Astrocyte (in vitro differentiated cells and primary cell): ENCODE measurements around the gene COL5A3. TPM values are rescaled to one million over a fixed set of nuclear protein-coding genes. Genes with fewer than 3 reads are reported as not detected.

Experiments
- DNase-seq: peaks from one replicate; pipeline ENCODE4 v3.0.0-alpha.2; 2010; ENCODE audit warnings: low read depth
- FAIRE-seq: peaks from 2 replicates; lab custom pipeline; 2011; peaks lifted over from hg19 to GRCh38; lab: Jason Lieb, UNC
- H2AFZ ChIP-seq: 2 replicates; pipeline ENCODE4 v1.6.0; 2012; ENCODE audit warnings: low read depth, low read length, inconsistent platforms
- H3K27ac ChIP-seq: 2 replicates; pipeline ENCODE4 v1.5.1; 2011; ENCODE audit warnings: low read depth, low read length, inconsistent platforms
- H3K27me3 ChIP-seq: 2 replicates; pipeline ENCODE4 v1.6.0; 2011; ENCODE audit warnings: low read length, inconsistent platforms; ENCODE audit not compliant: insufficient read depth
- H3K36me3 ChIP-seq: 2 replicates; pipeline ENCODE4 v1.5.1; 2011; ENCODE audit warnings: low read length, inconsistent platforms; ENCODE audit not compliant: insufficient read depth
- H3K4me1 ChIP-seq: 2 replicates; pipeline ENCODE4 v1.5.1; 2011; ENCODE audit warnings: low read length, inconsistent platforms; ENCODE audit not compliant: insufficient read depth
- H3K4me2 ChIP-seq: 2 replicates; pipeline ENCODE4 v1.6.0; 2012; ENCODE audit warnings: low read length, inconsistent platforms
- H3K4me3 ChIP-seq: 2 replicates; pipeline ENCODE4 v1.5.1; 2011; ENCODE audit warnings: low read depth, mild to moderate bottlenecking, low read length, inconsistent platforms; ENCODE audit not compliant: insufficient read depth
- H3K79me2 ChIP-seq: 2 replicates; pipeline ENCODE4 v1.6.0; 2012; ENCODE audit warnings: mild to moderate bottlenecking, low read length, inconsistent platforms; ENCODE audit not compliant: insufficient read depth
- H3K9ac ChIP-seq: 2 replicates; pipeline ENCODE4 v1.6.0; 2012; ENCODE audit warnings: mild to moderate bottlenecking, low read length, inconsistent platforms
- H3K9me3 ChIP-seq: 2 replicates; pipeline ENCODE4 v1.5.1; 2012; ENCODE audit warnings: low read depth, mild to moderate bottlenecking, low read length, inconsistent platforms; ENCODE audit not compliant: insufficient read depth
- H4K20me1 ChIP-seq: 2 replicates; pipeline ENCODE4 v1.6.0; 2012; ENCODE audit warnings: low read length, inconsistent platforms; ENCODE audit not compliant: insufficient read depth
- H3K27ac Mint-ChIP-seq: one replicate; pipeline ENCODE4 v1.8.0; 2021; ENCODE audit warnings: mild to moderate bottlenecking, mixed read lengths; ENCODE audit not compliant: unreplicated experiment
- H3K27me3 Mint-ChIP-seq: one replicate; pipeline ENCODE4 v1.8.0; 2021; ENCODE audit warnings: low read depth, mixed read lengths; ENCODE audit not compliant: unreplicated experiment
- H3K36me3 Mint-ChIP-seq: one replicate; pipeline ENCODE4 v1.8.0; 2021; ENCODE audit warnings: low read depth, mixed read lengths; ENCODE audit not compliant: unreplicated experiment
- H3K4me1 Mint-ChIP-seq: one replicate; pipeline ENCODE4 v1.8.0; 2021; ENCODE audit warnings: low read depth, mixed read lengths; ENCODE audit not compliant: unreplicated experiment
- H3K4me3 Mint-ChIP-seq: one replicate; pipeline ENCODE4 v1.8.0; 2021; ENCODE audit warnings: mild to moderate bottlenecking, moderate library complexity, mixed read lengths; ENCODE audit not compliant: unreplicated experiment
- H3K9me3 Mint-ChIP-seq: one replicate; pipeline ENCODE4 v1.8.0; 2021; ENCODE audit warnings: mild to moderate bottlenecking, mixed read lengths; ENCODE audit not compliant: unreplicated experiment
- EZH2 ChIP-seq: IDR thresholded peaks from 2 replicates; pipeline ENCODE4 v1.6.1; 2012; ENCODE audit warnings: mild to moderate bottlenecking, low read length, inconsistent platforms; ENCODE audit not compliant: insufficient read depth
- total RNA-seq: library from RNA; stranded (reverse); gene quantifications from 2 replicates; pipeline ENCODE4 v1.2.1, GENCODE V29; 2021
- TF ChIP-seq, protein P1 (sequence below): IDR thresholded peaks from 2 replicates; pipeline ENCODE4 v1.5.1; 2011; ENCODE audit warnings: low read depth, mild to moderate bottlenecking, inconsistent platforms, low read length, moderate library complexity; ENCODE audit not compliant: insufficient read depth

COL5A3 gene
- total RNA-seq, 1 donor from 2014 or later, result 22.2 TPM

DNA sequence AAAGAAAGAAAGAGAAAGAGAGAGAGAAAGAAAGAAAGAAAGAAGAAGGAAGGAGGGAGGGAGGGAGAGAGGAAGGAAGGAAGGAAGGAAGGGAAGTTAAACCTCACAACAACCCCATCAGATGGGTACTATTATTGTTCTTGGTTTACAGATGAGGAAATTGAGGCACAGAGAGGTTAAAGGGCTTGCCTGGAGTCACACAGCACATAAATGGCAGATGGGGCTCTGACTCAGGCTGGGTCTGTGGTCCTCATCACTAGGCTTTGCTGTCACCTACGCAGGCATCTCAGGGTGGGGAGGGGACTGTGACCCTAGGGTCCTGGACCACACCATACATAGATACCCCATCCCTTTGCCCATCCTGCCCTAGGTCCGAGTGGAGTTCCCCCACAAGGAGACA is 39.3 kb upstream of the COL5A3 start:
- Histone ChIP-seq H4K20me1 (no peaks in the 10 kb centered on the region), H3K79me2 (no peaks in the 10 kb centered on the region), H3K4me3 (no peak overlapping the region), H3K4me1 (no peaks in the 10 kb centered on the region), H3K27me3 (no peaks in the 10 kb centered on the region), H3K9me3 (peaks cover 14% of the 10 kb centered on the region), H3K4me2 (no peak overlapping the region), H3K27ac (no peak overlapping the region), H2AFZ (no peak overlapping the region), H3K36me3 (no peaks in the 10 kb centered on the region), H3K9ac (no peak overlapping the region)
- no peak overlapping the region for H3K4me3 Mint-ChIP-seq
- no peaks in the 10 kb centered on the region for H3K4me1 Mint-ChIP-seq
- H3K36me3 Mint-ChIP-seq, result no peaks in the 10 kb centered on the region
- no peak overlapping the region for H3K27ac Mint-ChIP-seq
- FAIRE-seq (no peak), DNase-seq (no peak)
- TF ChIP-seq EZH2, result no peak
- TF ChIP-seq, protein P1, sequence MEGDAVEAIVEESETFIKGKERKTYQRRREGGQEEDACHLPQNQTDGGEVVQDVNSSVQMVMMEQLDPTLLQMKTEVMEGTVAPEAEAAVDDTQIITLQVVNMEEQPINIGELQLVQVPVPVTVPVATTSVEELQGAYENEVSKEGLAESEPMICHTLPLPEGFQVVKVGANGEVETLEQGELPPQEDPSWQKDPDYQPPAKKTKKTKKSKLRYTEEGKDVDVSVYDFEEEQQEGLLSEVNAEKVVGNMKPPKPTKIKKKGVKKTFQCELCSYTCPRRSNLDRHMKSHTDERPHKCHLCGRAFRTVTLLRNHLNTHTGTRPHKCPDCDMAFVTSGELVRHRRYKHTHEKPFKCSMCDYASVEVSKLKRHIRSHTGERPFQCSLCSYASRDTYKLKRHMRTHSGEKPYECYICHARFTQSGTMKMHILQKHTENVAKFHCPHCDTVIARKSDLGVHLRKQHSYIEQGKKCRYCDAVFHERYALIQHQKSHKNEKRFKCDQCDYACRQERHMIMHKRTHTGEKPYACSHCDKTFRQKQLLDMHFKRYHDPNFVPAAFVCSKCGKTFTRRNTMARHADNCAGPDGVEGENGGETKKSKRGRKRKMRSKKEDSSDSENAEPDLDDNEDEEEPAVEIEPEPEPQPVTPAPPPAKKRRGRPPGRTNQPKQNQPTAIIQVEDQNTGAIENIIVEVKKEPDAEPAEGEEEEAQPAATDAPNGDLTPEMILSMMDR, result no peak
- H3K9me3 Mint-ChIP-seq, result peaks cover 4% of the 10 kb centered on the region
- H3K27me3 Mint-ChIP-seq, result peaks cover 58% of the 10 kb centered on the region

DNA sequence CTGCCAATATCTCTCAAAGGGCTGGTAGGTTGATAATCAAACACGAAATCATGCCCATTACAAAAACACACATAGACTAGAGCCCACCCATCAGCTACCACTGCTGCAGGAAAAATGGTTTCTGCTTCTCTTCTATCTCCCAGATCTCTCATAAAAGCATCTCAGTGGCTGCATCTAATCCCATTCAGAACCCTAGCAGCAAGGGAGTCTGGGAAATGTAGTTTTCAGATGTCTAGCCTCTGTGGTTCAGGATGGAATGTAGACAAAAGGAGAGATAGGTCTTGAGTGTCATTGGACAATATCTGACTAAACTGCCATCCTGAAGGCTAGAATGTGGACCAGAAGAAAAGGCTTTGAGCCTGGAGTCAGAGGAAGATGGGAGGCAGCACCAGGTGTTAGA is 35.1 kb upstream of the COL5A3 start:
- Mint-ChIP-seq H3K27ac (no peak overlapping the region), H3K4me3 (no peak overlapping the region), H3K9me3 (peaks cover 10% of the 10 kb centered on the region), H3K4me1 (no peaks in the 10 kb centered on the region), H3K36me3 (no peaks in the 10 kb centered on the region), H3K27me3 (peaks cover 75% of the 10 kb centered on the region)
- TF ChIP-seq, protein P1, result no peak
- TF ChIP-seq EZH2, result no peak
- no peaks in the 10 kb centered on the region for H3K4me1 ChIP-seq
- H2AFZ ChIP-seq, result no peak overlapping the region
- H3K36me3 ChIP-seq, result no peaks in the 10 kb centered on the region
- no peak overlapping the region for H3K4me2 ChIP-seq
- no peaks in the 10 kb centered on the region for H4K20me1 ChIP-seq
- no peaks in the 10 kb centered on the region for H3K79me2 ChIP-seq
- peaks cover 2% of the 10 kb centered on the region for H3K27me3 ChIP-seq
- DNase-seq (no peak), FAIRE-seq (no peak)
- no peak overlapping the region for H3K4me3 ChIP-seq
- H3K9me3 ChIP-seq, result peaks cover 46% of the 10 kb centered on the region
- H3K9ac ChIP-seq, result no peak overlapping the region
- H3K27ac ChIP-seq, result no peak overlapping the region

GRCh38 chr19:10044390-10044789 is 34.1 kb upstream of the COL5A3 start:
- H3K36me3 Mint-ChIP-seq, result no peaks in the 10 kb centered on the region
- H3K27ac Mint-ChIP-seq, result no peak overlapping the region

More at GRCh38 chr19:10044390-10044789, 34.1 kb upstream of the COL5A3 start:
- Histone ChIP-seq H3K9ac (no peak overlapping the region), H3K4me2 (no peak overlapping the region), H4K20me1 (no peaks in the 10 kb centered on the region), H3K9me3 (peaks cover 46% of the 10 kb centered on the region), H3K27ac (no peak overlapping the region), H2AFZ (no peak overlapping the region), H3K4me1 (no peaks in the 10 kb centered on the region), H3K36me3 (no peaks in the 10 kb centered on the region), H3K27me3 (peaks cover 2% of the 10 kb centered on the region), H3K4me3 (no peak overlapping the region), H3K79me2 (no peaks in the 10 kb centered on the region)
- H3K4me1 Mint-ChIP-seq, result no peaks in the 10 kb centered on the region
- FAIRE-seq, result no peak
- H3K4me3 Mint-ChIP-seq, result no peak overlapping the region
- H3K27me3 Mint-ChIP-seq, result peaks cover 77% of the 10 kb centered on the region
- no peak for DNase-seq
- H3K9me3 Mint-ChIP-seq, result peaks cover 10% of the 10 kb centered on the region
- no peak for TF ChIP-seq EZH2
- TF ChIP-seq, protein P1, result no peak
